ENCODE data around the gene DOP1A. TPM values are rescaled to one million over a fixed set of nuclear protein-coding genes. Genes with fewer than 3 reads are reported as not detected.
"Not testable (repeated sequence)": the region's sequence is repeated elsewhere in the genome, so short reads cannot be mapped to it uniquely, and the experiment has no call there.

DOP1A gene
- total RNA-seq, 1 donor: 18.6 TPM

DNA sequence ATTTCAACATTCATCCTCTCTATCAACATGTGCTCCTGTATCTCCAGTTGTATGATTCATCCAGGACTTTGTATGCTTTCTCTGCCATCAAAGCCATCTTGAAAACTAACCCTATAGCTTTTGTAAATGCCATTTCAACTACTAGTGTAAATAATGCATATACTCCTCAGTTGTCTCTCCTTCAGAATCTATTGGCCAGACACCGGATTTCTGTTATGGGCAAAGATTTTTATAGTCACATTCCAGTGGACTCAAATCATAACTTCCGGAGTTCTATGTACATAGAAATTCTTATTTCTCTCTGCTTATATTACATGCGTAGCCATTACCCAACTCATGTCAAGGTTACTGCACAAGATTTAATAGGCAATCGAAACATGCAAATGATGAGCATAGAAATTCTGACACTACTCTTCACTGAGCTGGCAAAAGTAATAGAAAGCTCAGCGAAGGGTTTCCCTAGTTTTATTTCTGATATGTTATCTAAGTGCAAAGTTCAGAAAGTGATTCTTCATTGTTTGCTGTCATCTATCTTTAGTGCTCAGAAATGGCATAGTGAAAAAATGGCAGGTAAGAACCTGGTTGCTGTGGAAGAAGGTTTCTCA, 70.7 kb downstream of the DOP1A start:
- no peak for DNase-seq (ENCODE audit: low read depth in 2 of 3, low spot score in 2 of 3)

DNA sequence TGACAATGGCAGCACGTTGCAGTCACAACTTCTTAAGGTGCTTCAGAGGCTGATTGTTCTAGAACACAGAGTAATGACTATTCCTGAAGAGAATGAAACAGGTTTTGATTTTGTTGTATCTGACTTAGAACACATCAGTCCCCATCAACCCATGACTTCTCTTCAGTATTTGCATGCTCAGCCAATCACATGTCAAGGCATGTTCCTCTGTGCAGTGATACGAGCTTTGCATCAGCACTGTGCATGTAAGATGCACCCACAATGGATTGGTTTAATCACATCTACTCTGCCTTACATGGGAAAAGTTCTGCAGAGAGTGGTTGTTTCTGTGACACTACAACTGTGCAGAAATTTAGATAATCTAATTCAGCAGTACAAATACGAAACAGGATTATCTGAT, 71.3 kb downstream of the DOP1A start:
- no peak for DNase-seq (ENCODE audit: low read depth in 2 of 3, low spot score in 2 of 3)

DNA sequence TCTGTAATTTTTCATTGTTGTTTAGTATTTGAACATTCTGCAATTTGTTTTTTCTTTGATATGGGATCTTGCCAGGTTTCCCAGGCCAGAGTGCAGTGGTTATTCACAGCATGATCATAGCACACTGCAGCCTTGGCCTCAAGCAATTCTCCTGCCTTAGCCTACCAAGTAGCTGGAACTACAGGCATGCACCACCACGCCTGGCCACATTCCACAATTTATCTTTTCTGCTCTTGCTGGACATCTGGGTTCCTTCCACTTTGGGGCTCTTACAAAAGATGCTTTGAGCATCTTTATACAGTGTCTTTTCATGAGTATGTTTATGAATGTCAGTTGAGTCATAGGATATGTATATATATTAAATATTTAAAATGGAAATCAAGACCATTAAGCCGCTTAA, 83.6 kb downstream of the DOP1A start:
- no peak for DNase-seq (ENCODE audit: low read depth in 2 of 3, low spot score in 2 of 3)

GRCh38 chr6:83152913-83153312, 85.4 kb downstream of the DOP1A start:
- no peak for DNase-seq (ENCODE audit: low read depth in 2 of 3, low spot score in 2 of 3)

DNA sequence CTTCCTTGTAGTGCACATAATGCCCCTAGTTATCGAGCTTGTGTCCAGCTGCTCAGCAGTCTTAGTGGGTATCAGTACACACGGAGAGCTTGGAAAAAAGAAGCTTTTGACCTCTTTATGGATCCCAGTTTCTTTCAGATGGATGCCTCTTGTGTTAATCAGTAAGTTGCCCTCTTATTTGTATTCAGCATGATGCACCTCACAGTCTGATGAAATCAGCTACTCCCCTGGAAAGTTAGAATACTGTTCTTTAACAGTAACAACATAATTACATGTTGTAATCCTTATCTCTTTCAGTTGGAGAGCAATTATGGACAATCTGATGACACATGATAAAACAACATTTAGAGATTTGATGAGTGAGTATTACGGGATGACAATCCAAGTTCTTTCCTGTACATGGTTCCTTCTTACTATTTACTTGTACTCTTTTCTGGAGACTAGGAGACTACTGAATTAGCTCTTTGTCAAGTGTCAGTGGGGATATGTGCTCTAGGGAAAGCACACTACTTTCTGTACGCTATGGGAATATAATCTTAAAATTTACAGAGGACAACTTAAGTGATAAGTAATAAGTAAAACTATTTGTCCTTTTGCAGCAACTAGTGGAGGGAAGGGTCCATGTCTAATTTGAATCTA, 86.5 kb downstream of the DOP1A start:
- DNase-seq (ENCODE audit: low read depth in 2 of 3, low spot score in 2 of 3): no peak

GRCh38 chr6:83155794-83156193, 88.3 kb downstream of the DOP1A start:
- no peak for DNase-seq (ENCODE audit: low read depth in 2 of 3, low spot score in 2 of 3)

DNA sequence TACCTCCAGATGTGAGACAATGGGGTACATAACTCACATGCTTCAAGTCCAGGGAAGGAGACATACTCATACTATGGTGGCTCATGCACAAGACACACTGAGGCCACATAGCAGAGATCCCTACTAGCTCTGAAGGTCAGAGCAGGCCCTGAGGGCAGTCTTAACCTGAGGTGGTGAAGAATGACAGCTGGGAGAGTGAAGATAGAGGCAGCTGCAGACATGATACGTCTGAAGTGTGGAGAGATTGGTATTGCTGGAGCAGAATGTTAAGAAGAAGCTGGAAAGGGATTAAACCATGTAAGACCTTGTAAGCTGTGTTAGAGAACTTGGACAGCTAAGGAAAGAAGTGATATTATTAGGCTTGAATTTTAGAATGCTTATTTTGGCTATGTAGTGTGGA, 92.7 kb downstream of the DOP1A start:
- DNase-seq (ENCODE audit: low read depth in 2 of 3, low spot score in 2 of 3): no peak

DNA sequence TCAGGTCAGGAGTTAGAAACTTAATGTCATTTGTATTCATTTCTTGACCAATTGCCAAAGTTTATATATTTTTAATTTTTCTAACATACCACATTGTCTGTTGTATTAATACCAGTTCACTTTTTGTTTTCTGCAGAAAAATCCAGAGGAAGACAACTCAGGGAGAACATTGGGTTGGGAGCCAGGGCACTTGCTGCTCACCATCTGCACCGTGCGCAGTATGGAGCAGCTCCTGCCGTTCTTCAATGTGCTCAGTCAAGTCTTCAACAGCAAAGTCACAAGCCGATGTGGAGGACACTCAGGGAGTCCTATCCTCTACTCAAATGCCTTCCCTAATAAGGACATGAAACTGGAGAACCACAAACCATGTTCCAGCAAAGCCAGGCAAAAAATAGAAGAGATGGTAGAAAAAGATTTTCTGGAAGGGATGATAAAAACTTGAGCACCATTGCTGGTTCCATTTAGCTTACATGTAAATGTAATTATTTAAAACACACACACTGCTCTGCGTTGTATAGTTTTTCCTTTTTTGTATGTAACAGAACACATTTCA, 100.3 kb downstream of the DOP1A start:
- DNase-seq (ENCODE audit: low read depth in 2 of 3, low spot score in 2 of 3): no peak

- DNase-seq (ENCODE audit: low read depth in 2 of 3, low spot score in 2 of 3): no peak
Observed at GRCh38 chr6:83168556-83168955, 101.1 kb downstream of the DOP1A start.

DNA sequence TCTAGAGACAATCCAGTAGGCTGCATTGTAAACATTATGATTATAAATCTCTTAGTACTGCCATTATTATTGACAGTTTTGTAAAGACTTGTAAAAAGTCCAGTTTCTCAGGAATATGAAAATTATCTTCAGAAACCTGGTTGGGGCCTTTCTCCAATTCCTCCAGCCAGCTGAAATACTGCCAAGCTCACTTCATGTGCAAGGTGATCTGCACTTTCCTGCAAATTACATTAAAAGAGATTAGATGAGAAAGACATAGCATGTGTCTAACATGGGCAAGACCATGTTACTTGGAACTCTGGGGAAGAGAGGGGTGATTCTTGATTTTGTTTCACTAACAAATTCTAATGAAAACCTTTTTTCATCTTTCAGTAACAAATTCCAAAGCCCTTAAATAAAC, 101.6 kb downstream of the DOP1A start:
- DNase-seq (ENCODE audit: low read depth in 2 of 3, low spot score in 2 of 3): no peak

DNA sequence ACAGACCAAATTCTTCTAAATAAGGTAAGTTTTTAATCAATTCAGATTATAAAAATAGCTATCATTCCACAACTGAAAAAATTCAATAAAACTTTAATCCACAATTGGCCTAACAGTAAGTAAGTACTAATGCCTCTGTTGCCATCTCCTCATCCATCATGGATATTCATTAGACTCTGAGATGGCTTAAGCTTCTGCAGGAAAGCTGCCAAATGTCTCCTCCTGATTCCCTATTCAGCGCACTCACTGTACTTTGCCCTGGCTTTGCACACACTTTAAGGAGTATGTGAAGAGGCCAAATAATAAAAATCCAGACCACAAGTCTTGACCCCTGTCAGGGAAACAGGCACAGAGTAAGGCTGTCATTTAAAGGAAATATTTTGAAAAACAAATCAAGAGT, 102.0 kb downstream of the DOP1A start:
- no peak for DNase-seq (ENCODE audit: low read depth in 2 of 3, low spot score in 2 of 3)

- no peak for DNase-seq (ENCODE audit: low read depth in 2 of 3, low spot score in 2 of 3)
Observed at GRCh38 chr6:83176246-83176645, 108.8 kb downstream of the DOP1A start.

DNA sequence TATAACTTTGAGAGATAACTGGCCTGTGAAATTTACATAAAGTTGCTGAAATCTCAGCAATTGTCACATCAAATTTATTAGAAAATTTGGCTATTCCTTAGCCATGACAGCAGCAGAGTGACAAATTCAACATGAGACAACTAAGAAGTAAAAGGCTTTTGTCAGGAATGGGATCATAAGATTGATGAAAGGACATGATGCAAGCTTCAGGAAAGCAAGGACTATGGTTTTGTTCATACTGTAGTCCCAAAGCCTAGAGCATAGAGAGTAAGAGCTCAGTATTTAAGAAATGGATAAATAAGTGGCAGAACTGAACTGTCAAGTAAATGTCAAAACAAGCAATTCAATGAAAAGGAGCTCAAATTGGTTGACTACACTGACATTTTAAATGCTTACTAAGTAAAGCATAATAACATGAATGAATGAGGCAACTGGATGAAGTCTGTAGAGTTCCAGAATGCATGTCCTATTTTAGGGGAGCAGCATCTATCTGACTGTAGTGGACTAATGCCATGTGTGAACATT, 113.0 kb downstream of the DOP1A start:
- DNase-seq (ENCODE audit: low read depth in 2 of 3, low spot score in 2 of 3): no peak

DNA sequence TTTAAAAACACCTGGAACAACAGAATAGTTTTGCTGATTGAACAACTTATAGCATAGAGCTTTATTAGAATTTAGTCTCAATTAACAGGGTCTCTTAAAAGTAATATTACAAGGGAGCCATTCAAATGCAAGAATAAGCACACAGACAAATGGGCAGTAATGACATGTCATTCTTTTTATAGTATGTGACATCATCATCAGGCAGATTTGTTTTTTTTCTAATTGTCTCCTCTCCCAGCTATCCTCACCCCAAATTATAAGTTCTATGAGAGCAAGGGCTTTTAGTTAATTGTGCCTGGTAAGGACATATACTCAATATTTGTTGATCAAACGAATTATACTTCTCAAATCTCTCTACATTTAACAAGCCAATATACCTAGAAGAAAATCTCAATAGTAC, 114.6 kb downstream of the DOP1A start:
- no peak for DNase-seq (ENCODE audit: low read depth in 2 of 3, low spot score in 2 of 3)

DNA sequence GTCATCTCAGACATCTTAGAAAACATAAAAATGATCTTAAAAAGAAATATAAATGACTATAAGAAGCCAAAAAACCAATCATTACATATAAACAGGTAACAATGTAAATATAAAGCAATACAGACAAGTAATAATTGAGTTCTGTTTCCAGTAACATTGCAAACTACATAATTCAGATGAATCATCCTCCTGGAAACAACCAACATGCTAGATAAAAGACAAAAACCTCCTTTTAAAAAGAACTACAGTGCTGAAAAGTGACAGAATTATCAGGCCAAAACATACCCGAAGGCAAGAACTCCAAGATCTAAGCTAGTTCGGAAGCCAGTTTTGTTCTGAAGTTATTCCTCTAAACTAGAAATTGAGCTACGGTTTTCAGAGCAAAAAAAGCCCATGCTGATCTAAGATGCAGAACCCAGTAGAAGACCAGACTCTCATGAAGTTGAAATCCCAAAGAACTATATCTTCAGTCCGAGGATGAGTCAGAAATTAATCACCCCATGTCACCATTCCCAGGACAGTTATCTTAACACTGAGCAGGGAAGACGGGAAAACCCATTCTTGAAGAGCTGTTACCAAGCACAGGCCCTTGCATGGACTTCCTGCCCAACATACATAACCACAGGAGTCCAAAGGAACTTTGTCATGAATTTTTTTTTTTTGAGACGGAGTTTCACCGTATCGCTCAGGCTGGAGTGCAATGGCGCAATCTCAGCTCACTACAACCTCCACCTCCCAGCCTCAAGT, 115.8 kb downstream of the DOP1A start:
- no peak for DNase-seq (ENCODE audit: low read depth in 2 of 3, low spot score in 2 of 3)

DNA sequence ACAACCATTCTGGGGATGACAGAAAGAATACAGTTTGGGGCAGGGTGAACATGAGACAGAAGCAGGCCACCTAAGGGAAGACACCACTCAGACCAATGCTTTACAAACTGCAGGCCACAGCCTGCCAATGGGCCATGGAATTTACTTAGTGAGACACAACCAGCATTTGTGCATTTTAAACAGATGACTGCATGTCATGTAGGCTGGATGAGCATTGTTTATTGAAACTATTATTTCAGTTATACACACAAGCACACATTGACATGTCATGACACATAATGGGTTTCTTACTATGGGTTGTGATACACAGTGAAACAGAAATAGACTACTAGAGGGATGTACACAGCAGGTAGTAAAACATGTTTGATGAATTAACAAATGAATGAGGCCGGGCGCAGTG, 117.6 kb downstream of the DOP1A start:
- no peak for DNase-seq (ENCODE audit: low read depth in 2 of 3, low spot score in 2 of 3)

GRCh38 chr6:83188501-83188900, 121.0 kb downstream of the DOP1A start:
- DNase-seq (ENCODE audit: low read depth in 2 of 3, low spot score in 2 of 3): no peak

- DNase-seq (ENCODE audit: low read depth in 2 of 3, low spot score in 2 of 3): no peak
Observed at GRCh38 chr6:83190626-83191025, 123.2 kb downstream of the DOP1A start.

- not testable (repeated sequence) for DNase-seq (ENCODE audit: low read depth in 2 of 3, low spot score in 2 of 3)
Observed at GRCh38 chr6:83191974-83192373, 124.5 kb downstream of the DOP1A start.

DNA sequence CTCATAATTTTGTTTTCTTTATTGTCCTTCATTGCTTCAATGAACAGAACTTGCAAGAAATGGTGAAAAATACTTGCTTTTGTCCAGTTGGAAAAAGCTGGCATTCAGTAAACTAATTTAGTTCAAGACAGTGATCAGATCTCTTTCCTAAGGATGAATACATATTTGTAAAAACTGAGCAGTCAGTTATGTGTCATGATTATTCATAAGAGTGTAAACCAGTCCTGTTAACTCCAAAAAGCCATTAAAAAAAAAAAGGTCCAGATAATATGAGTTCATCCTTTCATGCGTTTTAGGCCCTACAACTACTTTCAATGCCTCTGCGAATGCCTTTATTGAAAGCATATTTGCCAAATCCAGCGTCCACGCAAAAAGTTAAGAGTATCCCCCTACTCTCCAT, 125.0 kb downstream of the DOP1A start:
- DNase-seq (ENCODE audit: low read depth in 2 of 3, low spot score in 2 of 3): peak in 1 of 3 donors; percentile 5

GRCh38 chr6:83192871-83193746, 125.6 kb downstream of the DOP1A start, which contains the start of the genes PGM3 and RWDD2A:
Gene PGM3 (minus strand): TSS chr6:83193265. CDS start chr6:83191012, 2,253 bp downstream.
Gene RWDD2A (plus strand): TSS chr6:83193357. CDS start chr6:83194452, 1,095 bp downstream.
- DNase-seq (ENCODE audit: low read depth in 2 of 3, low spot score in 2 of 3): peak; percentile 80 to 89 (median 87)

Data from hematopoietic multipotent progenitor cell (in vitro differentiated cells).